HEK293T (cell line): ENCODE data around the gene PPP1R14C.

Experiments used
- CTCF ChIA-PET: fragments of 350-600 bp; formaldehyde crosslinking; extraction: SDS; loops from one replicate; lab custom pipeline; 2021; ENCODE audit warnings: antibody characterized with exemption, inconsistent platforms; lab: Yijun Ruan, JAX
- POLR2A ChIA-PET: fragments of 350-600 bp; formaldehyde crosslinking; extraction: SDS; loops from one replicate; lab custom pipeline; 2020; ENCODE audit warnings: antibody characterized with exemption, inconsistent platforms; lab: Yijun Ruan, JAX
- DNase-seq: peaks from one replicate; pipeline ENCODE4 v3.0.0; 2012; ENCODE audit warnings: mixed read lengths; ENCODE audit errors: extremely low spot score
- ARNT ChIP-seq: fragments of 450-650 bp; IDR thresholded peaks from 2 replicates; pipeline ENCODE4 v1.6.1; 2017; ENCODE audit warnings: mild to moderate bottlenecking
- BHLHE40 ChIP-seq: fragments of 450-650 bp; IDR thresholded peaks from 2 replicates; pipeline ENCODE4 v1.6.1; 2016; ENCODE audit warnings: mild to moderate bottlenecking, moderate library complexity, borderline replicate concordance
- CTBP1 ChIP-seq: fragments of 450-650 bp; IDR thresholded peaks from 2 replicates; pipeline ENCODE4 v1.6.1; 2016; ENCODE audit warnings: borderline replicate concordance
- ELF4 ChIP-seq: fragments of 450-650 bp; IDR thresholded peaks from 2 replicates; pipeline ENCODE4 v1.6.1; 2017; ENCODE audit warnings: antibody characterized with exemption
- FOXA1 ChIP-seq: fragments of 450-650 bp; IDR thresholded peaks from 2 replicates; pipeline ENCODE4 v1.6.1; 2016; ENCODE audit warnings: mild to moderate bottlenecking
- FOXK2 ChIP-seq: fragments of 450-650 bp; IDR thresholded peaks from 2 replicates; pipeline ENCODE4 v1.6.1; 2016; ENCODE audit warnings: mild to moderate bottlenecking
- FOXM1 ChIP-seq: fragments of 450-650 bp; IDR thresholded peaks from 2 replicates; pipeline ENCODE4 v1.6.1; 2017; ENCODE audit warnings: mild to moderate bottlenecking, borderline replicate concordance
- HDGF ChIP-seq: fragments of 450-650 bp; IDR thresholded peaks from 2 replicates; pipeline ENCODE4 v1.6.1; 2017; ENCODE audit warnings: antibody characterized with exemption, borderline replicate concordance
- L3MBTL2 ChIP-seq: fragments of 450-650 bp; conservative IDR thresholded peaks from 2 replicates; pipeline ENCODE4 v1.6.1; 2016; ENCODE audit warnings: mild to moderate bottlenecking
- LEF1 ChIP-seq: fragments of 450-650 bp; IDR thresholded peaks from 2 replicates; pipeline ENCODE4 v1.6.1; 2017; ENCODE audit warnings: mild to moderate bottlenecking, borderline replicate concordance
- NFRKB ChIP-seq: fragments of 450-650 bp; IDR thresholded peaks from 2 replicates; pipeline ENCODE4 v1.6.1; 2016; ENCODE audit warnings: mild to moderate bottlenecking, moderate library complexity
- SP1 ChIP-seq: fragments of 450-650 bp; IDR thresholded peaks from 2 replicates; pipeline ENCODE4 v1.6.1; 2017
- SUZ12 ChIP-seq: fragments of 450-650 bp; IDR thresholded peaks from 2 replicates; pipeline ENCODE4 v1.6.1; 2016; ENCODE audit warnings: mild to moderate bottlenecking
- TARDBP ChIP-seq: fragments of 450-650 bp; IDR thresholded peaks from 2 replicates; pipeline ENCODE4 v1.6.1; 2016
- ZNF384 ChIP-seq: fragments of 450-650 bp; IDR thresholded peaks from 2 replicates; pipeline ENCODE4 v1.6.1; 2016
- TF ChIP-seq, protein P1 (sequence below): fragments of 450-650 bp; IDR thresholded peaks from 2 replicates; pipeline ENCODE4 v1.6.1; 2016

PPP1R14C gene

DNA sequence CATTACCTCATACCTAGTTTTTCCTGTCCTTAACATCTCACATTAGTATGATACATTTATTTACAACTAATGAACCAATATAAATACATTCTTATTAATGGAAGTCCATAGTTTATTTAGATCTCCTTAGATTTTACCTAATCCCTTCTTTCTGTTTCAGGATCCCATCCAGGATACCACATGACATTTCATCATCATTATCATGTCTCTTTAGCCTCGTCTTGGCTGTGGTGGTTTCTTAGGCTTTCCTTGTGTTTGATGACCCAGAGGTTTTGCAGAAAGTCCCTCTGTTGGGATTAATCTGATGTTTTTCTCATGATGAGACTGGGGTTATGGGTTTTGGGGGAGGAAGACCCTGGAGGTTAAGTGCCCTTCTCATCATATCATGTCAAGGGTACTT, 136.7 kb downstream of the PPP1R14C start:
- TF ChIP-seq NFRKB (no peak), FOXK2 (no peak), BHLHE40 (no peak), CTBP1 (no peak), HDGF (no peak)
- POLR2A ChIA-PET, result no interaction called here
- CTCF ChIA-PET, result interaction anchor here (1.2 kb wide), 1 partner anchor 29 kb away, joined by 4 read pairs; no protein-coding TSS in a partner anchor
- no peak for DNase-seq

DNA sequence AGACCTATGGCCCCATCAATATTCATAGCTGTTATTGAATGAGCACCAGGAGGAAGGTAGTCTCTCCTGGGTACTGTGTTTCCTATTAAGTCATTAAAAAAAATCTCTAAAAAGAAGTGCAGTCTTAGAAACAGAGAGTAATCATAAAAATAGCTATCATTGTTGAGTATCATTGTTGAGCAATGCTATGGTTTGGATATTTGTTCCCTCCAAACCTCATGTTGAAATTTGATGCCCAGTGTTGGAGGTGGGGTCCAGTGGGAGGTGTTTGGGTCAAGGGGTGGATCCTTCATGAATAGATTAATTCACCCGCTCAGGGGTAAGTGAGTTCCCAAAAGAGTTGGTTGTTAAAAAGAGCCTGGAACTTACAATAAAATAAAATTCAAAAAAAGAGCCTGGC, 137.9 kb downstream of the PPP1R14C start:
- POLR2A ChIA-PET, result no interaction called here
- CTCF ChIA-PET, result interaction anchor here (0.6 to 1.2 kb wide), 2 partner anchors 28 to 207 kb away, joined by 3 to 4 read pairs; no protein-coding TSS in a partner anchor
- TF ChIP-seq ARNT (no peak), LEF1 (no peak), FOXM1 (no peak), CTBP1 (no peak), SP1 (no peak)
- no peak for DNase-seq

DNA sequence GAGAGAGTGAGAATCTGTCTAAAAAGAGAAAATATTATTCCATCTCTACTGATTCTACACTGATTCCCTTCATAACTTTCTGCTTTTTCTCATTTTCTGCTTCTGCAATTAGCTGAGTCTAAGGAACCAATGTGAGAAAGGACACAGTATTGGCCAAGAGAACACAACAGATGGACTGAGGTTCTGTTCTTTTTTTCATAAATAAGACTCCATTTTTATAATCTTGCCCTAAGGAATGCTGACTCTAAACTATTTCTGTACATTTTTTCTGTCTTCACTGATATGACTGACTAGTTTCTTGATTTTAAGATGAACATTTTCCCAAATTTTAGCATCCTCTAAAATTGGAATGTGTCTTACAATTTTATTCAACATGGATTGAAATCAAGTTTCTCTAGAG, 138.9 kb downstream of the PPP1R14C start:
- ChIA-PET CTCF (no interaction called here), POLR2A (no interaction called here)
- TF ChIP-seq ZNF384 (no peak), CTBP1 (no peak), FOXM1 (no peak), NFRKB (no peak), FOXK2 (no peak), ARNT (no peak), ELF4 (no peak), TARDBP (no peak), FOXA1 (no peak), BHLHE40 (no peak)
- TF ChIP-seq, protein P1, sequence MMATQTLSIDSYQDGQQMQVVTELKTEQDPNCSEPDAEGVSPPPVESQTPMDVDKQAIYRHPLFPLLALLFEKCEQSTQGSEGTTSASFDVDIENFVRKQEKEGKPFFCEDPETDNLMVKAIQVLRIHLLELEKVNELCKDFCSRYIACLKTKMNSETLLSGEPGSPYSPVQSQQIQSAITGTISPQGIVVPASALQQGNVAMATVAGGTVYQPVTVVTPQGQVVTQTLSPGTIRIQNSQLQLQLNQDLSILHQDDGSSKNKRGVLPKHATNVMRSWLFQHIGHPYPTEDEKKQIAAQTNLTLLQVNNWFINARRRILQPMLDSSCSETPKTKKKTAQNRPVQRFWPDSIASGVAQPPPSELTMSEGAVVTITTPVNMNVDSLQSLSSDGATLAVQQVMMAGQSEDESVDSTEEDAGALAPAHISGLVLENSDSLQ, result no peak
- DNase-seq, result no peak

DNA sequence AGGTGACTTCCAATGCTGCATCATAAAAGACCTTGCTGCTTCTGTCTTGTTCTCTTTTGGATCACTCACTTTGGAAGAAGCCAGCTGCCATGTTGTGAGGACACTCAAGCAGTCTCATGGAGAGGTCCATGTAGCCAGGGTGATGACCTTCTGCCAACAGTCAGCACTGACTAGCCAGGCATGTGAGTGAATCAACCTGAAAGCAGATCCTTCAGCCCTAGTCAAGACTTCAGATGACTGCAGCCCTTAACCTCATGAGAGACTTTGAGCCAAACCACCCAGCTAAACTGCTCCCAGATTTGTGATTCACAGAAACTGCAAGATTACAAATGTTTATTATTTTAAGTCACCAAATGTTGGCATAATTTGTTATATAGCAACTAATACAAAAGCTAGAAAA, 140.0 kb downstream of the PPP1R14C start:
- POLR2A ChIA-PET, result no interaction called here
- DNase-seq, result no peak
- CTCF ChIA-PET, result interaction anchor here (0.6 to 0.7 kb wide), 2 partner anchors 10 to 466 kb away, joined by 3 read pairs; no protein-coding TSS in a partner anchor

DNA sequence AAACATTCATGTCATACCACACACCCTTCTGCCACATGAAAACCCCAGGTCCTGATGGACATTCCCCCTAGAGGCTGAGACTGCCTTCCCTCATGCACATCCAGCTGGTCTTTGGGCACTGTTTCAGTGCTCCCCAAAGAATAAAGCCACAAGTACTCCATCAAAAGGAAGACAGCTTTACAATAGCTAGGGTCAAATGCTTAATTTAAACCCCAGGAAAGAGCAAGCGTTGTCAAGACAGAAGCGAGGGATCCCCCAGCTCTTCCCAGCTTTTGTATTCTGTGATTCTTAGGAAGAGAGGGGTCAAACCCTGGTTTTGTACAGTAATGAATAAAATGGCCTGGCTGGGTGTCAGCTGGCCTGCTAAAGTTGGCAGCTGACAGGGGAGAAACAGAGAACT, 143.6 kb downstream of the PPP1R14C start:
- TF ChIP-seq HDGF (no peak), ARNT (no peak), FOXK2 (no peak), SUZ12 (no peak), SP1 (no peak), FOXA1 (no peak), LEF1 (no peak), ZNF384 (no peak), FOXM1 (no peak), NFRKB (no peak)
- TF ChIP-seq, protein P1, result no peak
- ChIA-PET POLR2A (no interaction called here), CTCF (no interaction called here)
- DNase-seq, result no peak

More for the DNA sequence above, 140.0 kb downstream of the PPP1R14C start:
- no peak for TF ChIP-seq ARNT
- TF ChIP-seq NFRKB, result no peak
- no peak for TF ChIP-seq L3MBTL2
- TF ChIP-seq LEF1, result no peak
- no peak for TF ChIP-seq HDGF
- no peak for TF ChIP-seq SUZ12
- no peak for TF ChIP-seq FOXA1
- no peak for TF ChIP-seq ZNF384
- TF ChIP-seq, protein P1, result no peak
- no peak for TF ChIP-seq BHLHE40
- TF ChIP-seq FOXM1, result no peak
- TF ChIP-seq TARDBP, result no peak
- no peak for TF ChIP-seq FOXK2
- no peak for TF ChIP-seq CTBP1
- no peak for TF ChIP-seq SP1
- TF ChIP-seq ELF4, result no peak

DNA sequence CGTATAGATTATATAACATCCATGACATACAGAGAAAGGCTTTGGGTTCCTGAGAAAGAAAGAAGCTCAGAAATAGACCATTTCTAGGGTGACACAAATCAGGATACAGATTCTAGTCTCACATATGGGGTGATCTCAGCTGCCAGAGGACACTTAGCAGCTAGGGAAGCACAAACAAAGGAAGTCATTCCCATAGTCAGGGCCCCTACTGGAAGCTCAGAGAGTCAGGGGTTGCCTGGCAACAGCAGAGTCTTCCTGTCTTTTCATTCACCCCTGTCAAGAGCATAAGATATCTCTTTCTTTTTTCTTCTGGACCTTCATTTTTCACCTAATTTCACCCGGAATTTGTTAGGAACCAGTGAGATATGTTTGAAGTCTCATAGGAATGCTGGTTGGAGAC, 144.1 kb downstream of the PPP1R14C start:
- no peak for DNase-seq
- CTCF ChIA-PET, result no interaction called here
- TF ChIP-seq LEF1, result no peak
- TF ChIP-seq ARNT, result no peak
- no peak for TF ChIP-seq L3MBTL2
- TF ChIP-seq TARDBP, result no peak
- POLR2A ChIA-PET, result no interaction called here

DNA sequence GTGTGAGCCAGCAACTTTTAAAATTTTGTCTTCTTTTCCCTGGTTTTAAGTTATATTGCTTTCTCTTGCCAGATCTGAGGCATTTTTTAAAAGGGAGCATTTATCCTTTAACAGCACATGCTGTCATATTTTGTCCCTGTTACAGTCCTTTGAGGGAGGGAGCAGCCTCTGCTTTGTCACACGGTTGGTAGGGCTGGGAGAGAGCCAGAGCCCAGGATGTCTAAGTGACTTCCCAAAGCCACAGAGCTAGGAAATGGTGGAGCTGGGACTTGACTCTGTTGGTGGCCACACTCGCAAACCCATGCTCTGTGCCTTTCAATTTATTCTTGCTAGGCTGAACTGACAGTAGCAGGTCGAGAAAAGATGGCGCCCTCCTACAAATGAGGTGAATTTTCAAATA, 145.6 kb downstream of the PPP1R14C start:
- ChIA-PET CTCF (no interaction called here), POLR2A (interaction anchor here (1.1 kb wide), 1 partner anchor 67 kb away, joined by 3 read pairs; no protein-coding TSS in a partner anchor)
- DNase-seq, result no peak
- TF ChIP-seq L3MBTL2 (no peak), TARDBP (no peak), LEF1 (no peak), SP1 (no peak), SUZ12 (no peak), ARNT (no peak), ELF4 (no peak), BHLHE40 (no peak), FOXK2 (no peak), CTBP1 (no peak), NFRKB (no peak), FOXM1 (no peak), FOXA1 (no peak)
- TF ChIP-seq, protein P1, result no peak
